ENCODE data around the gene GPR3. TPM values are rescaled to one million over a fixed set of nuclear protein-coding genes. Genes with fewer than 3 reads are reported as not detected.

GPR3 gene
- total and polyA plus RNA-seq, 2 of the 13 experiments (the other 11 are each of a cell fraction or from before 2014, with no cell fraction given) = 1.00 to 2.6 TPM

DNA sequence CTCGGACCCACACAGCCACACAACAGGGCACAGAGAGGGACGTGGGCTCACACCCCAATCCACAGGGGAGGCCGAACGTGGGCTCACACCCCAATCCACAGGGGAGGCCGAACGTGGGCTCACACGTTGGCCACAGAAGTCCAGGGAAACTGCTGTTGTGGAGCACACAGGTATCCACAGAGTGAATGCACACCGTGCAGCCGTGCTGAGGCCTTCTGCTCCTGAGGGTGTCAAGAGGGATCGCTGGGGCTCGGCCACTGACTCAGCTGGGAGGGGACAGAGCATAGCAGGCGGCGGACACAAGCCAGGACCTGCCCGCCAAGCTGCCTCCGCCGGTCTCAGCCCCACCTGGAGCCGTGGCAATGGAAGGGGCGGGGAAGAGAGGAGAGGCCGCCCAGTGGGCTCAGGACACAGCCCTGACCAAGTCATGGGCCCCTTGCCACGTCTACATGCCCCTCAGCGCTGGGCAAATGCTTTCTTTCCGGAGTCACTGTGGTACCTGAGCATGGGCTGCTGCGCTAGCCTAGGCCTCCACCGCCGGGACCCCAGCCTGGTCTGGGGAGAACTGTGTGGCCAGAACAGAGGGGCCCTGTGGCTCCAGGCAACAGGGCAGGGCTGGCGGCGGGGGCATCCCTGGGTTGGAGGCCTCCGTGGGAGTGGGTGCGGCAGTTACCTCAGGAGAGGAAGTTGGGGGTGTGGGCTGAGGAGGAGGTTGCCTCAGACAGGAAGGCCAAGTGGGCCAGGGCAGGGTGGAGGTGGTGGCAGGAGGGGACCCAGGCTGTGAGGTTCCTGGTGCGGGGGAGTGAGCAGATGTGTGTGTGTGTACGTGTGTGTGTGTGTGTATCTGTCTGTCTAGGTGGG lies 49.4 kb upstream of the GPR3 start (continued):
- TF ChIP-seq PPARG (CRISPR knock-in tag; conservative IDR thresholded peaks at IDR 0.05) (no peak), HMG20A (CRISPR knock-in tag; IDR thresholded peaks at IDR 0.05; ENCODE audit: borderline replicate concordance) (no peak), ATF7-NPFF (CRISPR knock-in tag; IDR thresholded peaks at IDR 0.05; ENCODE audit: low read depth) (0 out of 2 replicates have a peak, but pooled peaks have one; percentile 53), AKAP8 (CRISPR knock-in tag; IDR thresholded peaks at IDR 0.05) (no peak), ZNF468 (CRISPR knock-in tag; IDR thresholded peaks at IDR 0.05) (no peak; the same call in 1 of the 2 replicates), MAFG (CRISPR knock-in tag; IDR thresholded peaks at IDR 0.05) (no peak), POLR2AphosphoS2 (IDR thresholded peaks at IDR 0.05; ENCODE audit: low read depth, low read length) (no peak), STAT5B (CRISPR knock-in tag; IDR thresholded peaks at IDR 0.05) (0 out of 2 replicates have a peak, but pooled peaks have one; percentile 72), ZNF335 (CRISPR knock-in tag; IDR thresholded peaks at IDR 0.05) (no peak), ZNF33B (CRISPR knock-in tag; IDR thresholded peaks at IDR 0.05) (no peak), EED (CRISPR knock-in tag; IDR thresholded peaks at IDR 0.05) (no peak), ZNF562 (CRISPR knock-in tag; IDR thresholded peaks at IDR 0.05; ENCODE audit: borderline replicate concordance) (no peak), ZNF496 (CRISPR knock-in tag; IDR thresholded peaks at IDR 0.05; ENCODE audit: insufficient replicate concordance) (no peak), GLI4 (CRISPR knock-in tag; IDR thresholded peaks at IDR 0.05; ENCODE audit: borderline replicate concordance) (no peak), ZNF619 (CRISPR knock-in tag; IDR thresholded peaks at IDR 0.05) (no peak; the same call in 1 of the 2 replicates), ZNF230 (CRISPR knock-in tag; IDR thresholded peaks at IDR 0.05) (no peak), MAFK (conservative IDR thresholded peaks at IDR 0.05 in 1 of 2, IDR thresholded peaks at IDR 0.05 in 1 of 2; ENCODE audit: low read length in 2 of 2) (no peak), MYNN (CRISPR knock-in tag; IDR thresholded peaks at IDR 0.05; ENCODE audit: low read depth) (no peak), TSC22D2 (CRISPR knock-in tag; IDR thresholded peaks at IDR 0.05; ENCODE audit: borderline replicate concordance) (no peak), SALL1 (CRISPR knock-in tag; IDR thresholded peaks at IDR 0.05) (peak; percentile 17; the same call in 1 of the 2 replicates)
- TF ChIP-seq, protein P1, sequence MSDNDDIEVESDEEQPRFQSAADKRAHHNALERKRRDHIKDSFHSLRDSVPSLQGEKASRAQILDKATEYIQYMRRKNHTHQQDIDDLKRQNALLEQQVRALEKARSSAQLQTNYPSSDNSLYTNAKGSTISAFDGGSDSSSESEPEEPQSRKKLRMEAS (IDR thresholded peaks at IDR 0.05) = peak; percentile 50; the same call in 1 of the 2 replicates
- TF ChIP-seq, protein P2, sequence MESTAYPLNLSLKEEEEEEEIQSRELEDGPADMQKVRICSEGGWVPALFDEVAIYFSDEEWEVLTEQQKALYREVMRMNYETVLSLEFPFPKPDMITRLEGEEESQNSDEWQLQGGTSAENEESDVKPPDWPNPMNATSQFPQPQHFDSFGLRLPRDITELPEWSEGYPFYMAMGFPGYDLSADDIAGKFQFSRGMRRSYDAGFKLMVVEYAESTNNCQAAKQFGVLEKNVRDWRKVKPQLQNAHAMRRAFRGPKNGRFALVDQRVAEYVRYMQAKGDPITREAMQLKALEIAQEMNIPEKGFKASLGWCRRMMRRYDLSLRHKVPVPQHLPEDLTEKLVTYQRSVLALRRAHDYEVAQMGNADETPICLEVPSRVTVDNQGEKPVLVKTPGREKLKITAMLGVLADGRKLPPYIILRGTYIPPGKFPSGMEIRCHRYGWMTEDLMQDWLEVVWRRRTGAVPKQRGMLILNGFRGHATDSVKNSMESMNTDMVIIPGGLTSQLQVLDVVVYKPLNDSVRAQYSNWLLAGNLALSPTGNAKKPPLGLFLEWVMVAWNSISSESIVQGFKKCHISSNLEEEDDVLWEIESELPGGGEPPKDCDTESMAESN (CRISPR knock-in tag; conservative IDR thresholded peaks at IDR 0.05) = no peak; the same call in 1 of the 2 replicates
- TF ChIP-seq, protein P3, sequence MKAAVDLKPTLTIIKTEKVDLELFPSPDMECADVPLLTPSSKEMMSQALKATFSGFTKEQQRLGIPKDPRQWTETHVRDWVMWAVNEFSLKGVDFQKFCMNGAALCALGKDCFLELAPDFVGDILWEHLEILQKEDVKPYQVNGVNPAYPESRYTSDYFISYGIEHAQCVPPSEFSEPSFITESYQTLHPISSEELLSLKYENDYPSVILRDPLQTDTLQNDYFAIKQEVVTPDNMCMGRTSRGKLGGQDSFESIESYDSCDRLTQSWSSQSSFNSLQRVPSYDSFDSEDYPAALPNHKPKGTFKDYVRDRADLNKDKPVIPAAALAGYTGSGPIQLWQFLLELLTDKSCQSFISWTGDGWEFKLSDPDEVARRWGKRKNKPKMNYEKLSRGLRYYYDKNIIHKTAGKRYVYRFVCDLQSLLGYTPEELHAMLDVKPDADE (CRISPR knock-in tag; IDR thresholded peaks at IDR 0.05) = no peak
- TF ChIP-seq, protein P4, sequence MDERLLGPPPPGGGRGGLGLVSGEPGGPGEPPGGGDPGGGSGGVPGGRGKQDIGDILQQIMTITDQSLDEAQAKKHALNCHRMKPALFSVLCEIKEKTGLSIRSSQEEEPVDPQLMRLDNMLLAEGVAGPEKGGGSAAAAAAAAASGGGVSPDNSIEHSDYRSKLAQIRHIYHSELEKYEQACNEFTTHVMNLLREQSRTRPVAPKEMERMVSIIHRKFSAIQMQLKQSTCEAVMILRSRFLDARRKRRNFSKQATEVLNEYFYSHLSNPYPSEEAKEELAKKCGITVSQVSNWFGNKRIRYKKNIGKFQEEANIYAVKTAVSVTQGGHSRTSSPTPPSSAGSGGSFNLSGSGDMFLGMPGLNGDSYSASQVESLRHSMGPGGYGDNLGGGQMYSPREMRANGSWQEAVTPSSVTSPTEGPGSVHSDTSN (CRISPR knock-in tag; IDR thresholded peaks at IDR 0.05) = no peak
- TF ChIP-seq, protein P5, sequence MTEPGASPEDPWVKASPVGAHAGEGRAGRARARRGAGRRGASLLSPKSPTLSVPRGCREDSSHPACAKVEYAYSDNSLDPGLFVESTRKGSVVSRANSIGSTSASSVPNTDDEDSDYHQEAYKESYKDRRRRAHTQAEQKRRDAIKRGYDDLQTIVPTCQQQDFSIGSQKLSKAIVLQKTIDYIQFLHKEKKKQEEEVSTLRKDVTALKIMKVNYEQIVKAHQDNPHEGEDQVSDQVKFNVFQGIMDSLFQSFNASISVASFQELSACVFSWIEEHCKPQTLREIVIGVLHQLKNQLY (CRISPR knock-in tag; IDR thresholded peaks at IDR 0.05) = no peak
